Measurements from ENCODE around the gene LAMC2.

The LAMC2 gene

DNA sequence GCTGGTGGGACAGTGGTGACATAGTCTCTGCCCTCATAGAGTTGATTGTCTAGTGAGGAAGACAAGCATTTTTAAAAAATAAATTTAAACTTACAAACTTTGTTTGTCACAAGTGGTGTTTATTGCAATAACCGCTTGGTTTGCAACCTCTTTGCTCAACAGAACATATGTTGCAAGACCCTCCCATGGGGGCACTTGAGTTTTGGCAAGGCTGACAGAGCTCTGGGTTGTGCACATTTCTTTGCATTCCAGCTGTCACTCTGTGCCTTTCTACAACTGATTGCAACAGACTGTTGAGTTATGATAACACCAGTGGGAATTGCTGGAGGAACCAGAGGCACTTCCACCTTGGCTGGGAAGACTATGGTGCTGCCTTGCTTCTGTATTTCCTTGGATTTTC is 58.4 kb downstream of the LAMC2 start:
- no peak for ATAC-seq
- TF ChIP-seq BACH2 (CRISPR knock-in tag; IDR thresholded peaks at IDR 0.05; ENCODE audit: borderline replicate concordance) (no peak), GLIS3 (CRISPR knock-in tag; IDR thresholded peaks at IDR 0.05) (no peak), ZNF70 (CRISPR knock-in tag; IDR thresholded peaks at IDR 0.05) (no peak), CSDC2 (CRISPR knock-in tag; IDR thresholded peaks at IDR 0.05) (no peak), ESRRG (CRISPR knock-in tag; IDR thresholded peaks at IDR 0.05) (no peak), ZNF565 (CRISPR knock-in tag; conservative IDR thresholded peaks at IDR 0.05; ENCODE audit: low read depth) (no peak), RARB (CRISPR knock-in tag; IDR thresholded peaks at IDR 0.05) (no peak), TOX (CRISPR knock-in tag; IDR thresholded peaks at IDR 0.05; ENCODE audit: borderline replicate concordance) (no peak), ZNF8 (CRISPR knock-in tag; IDR thresholded peaks at IDR 0.05) (no peak), ZFP3 (CRISPR knock-in tag; IDR thresholded peaks at IDR 0.05) (no peak)
- TF ChIP-seq, protein P1, sequence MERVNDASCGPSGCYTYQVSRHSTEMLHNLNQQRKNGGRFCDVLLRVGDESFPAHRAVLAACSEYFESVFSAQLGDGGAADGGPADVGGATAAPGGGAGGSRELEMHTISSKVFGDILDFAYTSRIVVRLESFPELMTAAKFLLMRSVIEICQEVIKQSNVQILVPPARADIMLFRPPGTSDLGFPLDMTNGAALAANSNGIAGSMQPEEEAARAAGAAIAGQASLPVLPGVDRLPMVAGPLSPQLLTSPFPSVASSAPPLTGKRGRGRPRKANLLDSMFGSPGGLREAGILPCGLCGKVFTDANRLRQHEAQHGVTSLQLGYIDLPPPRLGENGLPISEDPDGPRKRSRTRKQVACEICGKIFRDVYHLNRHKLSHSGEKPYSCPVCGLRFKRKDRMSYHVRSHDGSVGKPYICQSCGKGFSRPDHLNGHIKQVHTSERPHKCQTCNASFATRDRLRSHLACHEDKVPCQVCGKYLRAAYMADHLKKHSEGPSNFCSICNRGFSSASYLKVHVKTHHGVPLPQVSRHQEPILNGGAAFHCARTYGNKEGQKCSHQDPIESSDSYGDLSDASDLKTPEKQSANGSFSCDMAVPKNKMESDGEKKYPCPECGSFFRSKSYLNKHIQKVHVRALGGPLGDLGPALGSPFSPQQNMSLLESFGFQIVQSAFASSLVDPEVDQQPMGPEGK (CRISPR knock-in tag; IDR thresholded peaks at IDR 0.05; ENCODE audit: borderline replicate concordance), result no peak
- TF ChIP-seq, protein P2, sequence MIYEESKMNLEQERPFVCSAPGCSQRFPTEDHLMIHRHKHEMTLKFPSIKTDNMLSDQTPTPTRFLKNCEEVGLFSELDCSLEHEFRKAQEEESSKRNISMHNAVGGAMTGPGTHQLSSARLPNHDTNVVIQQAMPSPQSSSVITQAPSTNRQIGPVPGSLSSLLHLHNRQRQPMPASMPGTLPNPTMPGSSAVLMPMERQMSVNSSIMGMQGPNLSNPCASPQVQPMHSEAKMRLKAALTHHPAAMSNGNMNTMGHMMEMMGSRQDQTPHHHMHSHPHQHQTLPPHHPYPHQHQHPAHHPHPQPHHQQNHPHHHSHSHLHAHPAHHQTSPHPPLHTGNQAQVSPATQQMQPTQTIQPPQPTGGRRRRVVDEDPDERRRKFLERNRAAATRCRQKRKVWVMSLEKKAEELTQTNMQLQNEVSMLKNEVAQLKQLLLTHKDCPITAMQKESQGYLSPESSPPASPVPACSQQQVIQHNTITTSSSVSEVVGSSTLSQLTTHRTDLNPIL (CRISPR knock-in tag; IDR thresholded peaks at IDR 0.05; ENCODE audit: low read depth), result no peak
- TF ChIP-seq, protein P3, sequence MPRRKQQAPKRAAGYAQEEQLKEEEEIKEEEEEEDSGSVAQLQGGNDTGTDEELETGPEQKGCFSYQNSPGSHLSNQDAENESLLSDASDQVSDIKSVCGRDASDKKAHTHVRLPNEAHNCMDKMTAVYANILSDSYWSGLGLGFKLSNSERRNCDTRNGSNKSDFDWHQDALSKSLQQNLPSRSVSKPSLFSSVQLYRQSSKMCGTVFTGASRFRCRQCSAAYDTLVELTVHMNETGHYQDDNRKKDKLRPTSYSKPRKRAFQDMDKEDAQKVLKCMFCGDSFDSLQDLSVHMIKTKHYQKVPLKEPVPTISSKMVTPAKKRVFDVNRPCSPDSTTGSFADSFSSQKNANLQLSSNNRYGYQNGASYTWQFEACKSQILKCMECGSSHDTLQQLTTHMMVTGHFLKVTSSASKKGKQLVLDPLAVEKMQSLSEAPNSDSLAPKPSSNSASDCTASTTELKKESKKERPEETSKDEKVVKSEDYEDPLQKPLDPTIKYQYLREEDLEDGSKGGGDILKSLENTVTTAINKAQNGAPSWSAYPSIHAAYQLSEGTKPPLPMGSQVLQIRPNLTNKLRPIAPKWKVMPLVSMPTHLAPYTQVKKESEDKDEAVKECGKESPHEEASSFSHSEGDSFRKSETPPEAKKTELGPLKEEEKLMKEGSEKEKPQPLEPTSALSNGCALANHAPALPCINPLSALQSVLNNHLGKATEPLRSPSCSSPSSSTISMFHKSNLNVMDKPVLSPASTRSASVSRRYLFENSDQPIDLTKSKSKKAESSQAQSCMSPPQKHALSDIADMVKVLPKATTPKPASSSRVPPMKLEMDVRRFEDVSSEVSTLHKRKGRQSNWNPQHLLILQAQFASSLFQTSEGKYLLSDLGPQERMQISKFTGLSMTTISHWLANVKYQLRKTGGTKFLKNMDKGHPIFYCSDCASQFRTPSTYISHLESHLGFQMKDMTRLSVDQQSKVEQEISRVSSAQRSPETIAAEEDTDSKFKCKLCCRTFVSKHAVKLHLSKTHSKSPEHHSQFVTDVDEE (CRISPR knock-in tag; IDR thresholded peaks at IDR 0.05), result no peak
- TF ChIP-seq, protein P4, sequence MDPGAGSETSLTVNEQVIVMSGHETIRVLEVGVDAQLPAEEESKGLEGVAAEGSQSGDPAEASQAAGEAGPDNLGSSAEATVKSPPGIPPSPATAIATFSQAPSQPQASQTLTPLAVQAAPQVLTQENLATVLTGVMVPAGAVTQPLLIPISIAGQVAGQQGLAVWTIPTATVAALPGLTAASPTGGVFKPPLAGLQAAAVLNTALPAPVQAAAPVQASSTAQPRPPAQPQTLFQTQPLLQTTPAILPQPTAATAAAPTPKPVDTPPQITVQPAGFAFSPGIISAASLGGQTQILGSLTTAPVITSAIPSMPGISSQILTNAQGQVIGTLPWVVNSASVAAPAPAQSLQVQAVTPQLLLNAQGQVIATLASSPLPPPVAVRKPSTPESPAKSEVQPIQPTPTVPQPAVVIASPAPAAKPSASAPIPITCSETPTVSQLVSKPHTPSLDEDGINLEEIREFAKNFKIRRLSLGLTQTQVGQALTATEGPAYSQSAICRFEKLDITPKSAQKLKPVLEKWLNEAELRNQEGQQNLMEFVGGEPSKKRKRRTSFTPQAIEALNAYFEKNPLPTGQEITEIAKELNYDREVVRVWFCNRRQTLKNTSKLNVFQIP (CRISPR knock-in tag; IDR thresholded peaks at IDR 0.05; ENCODE audit: borderline replicate concordance, low read depth), result no peak

DNA sequence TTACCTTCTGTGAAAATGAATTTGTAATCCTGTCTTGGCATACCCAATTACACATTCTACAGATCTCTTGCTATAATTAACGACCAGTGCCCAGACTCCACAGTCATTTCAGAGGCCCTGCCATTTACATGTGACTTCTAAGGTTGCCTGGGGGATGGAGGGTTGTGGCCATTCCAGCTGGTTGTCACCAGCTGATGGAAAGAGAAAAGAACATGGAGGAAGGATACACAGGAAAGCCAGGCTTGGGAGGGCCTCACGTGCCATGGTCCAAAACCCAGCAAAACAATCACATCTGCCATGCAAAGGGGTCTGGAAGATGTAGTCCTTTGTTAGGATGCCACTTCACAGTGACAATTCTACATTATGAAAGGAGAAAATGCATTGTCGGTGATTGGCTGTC is 59.3 kb downstream of the LAMC2 start:
- ATAC-seq, result no peak
- TF ChIP-seq ZC3H10 (CRISPR knock-in tag; IDR thresholded peaks at IDR 0.05) (no peak), PPARA (CRISPR knock-in tag; IDR thresholded peaks at IDR 0.05; ENCODE audit: borderline replicate concordance) (no peak), ZFP3 (CRISPR knock-in tag; IDR thresholded peaks at IDR 0.05) (no peak), ISL1 (CRISPR knock-in tag; IDR thresholded peaks at IDR 0.05) (no peak), ZNF70 (CRISPR knock-in tag; IDR thresholded peaks at IDR 0.05) (no peak), BACH2 (CRISPR knock-in tag; IDR thresholded peaks at IDR 0.05; ENCODE audit: borderline replicate concordance) (no peak), ARNTL (CRISPR knock-in tag; IDR thresholded peaks at IDR 0.05; ENCODE audit: borderline replicate concordance, low read depth) (no peak), OSR1 (CRISPR knock-in tag; IDR thresholded peaks at IDR 0.05) (no peak), ZNF8 (CRISPR knock-in tag; IDR thresholded peaks at IDR 0.05) (no peak), RARB (CRISPR knock-in tag; IDR thresholded peaks at IDR 0.05) (no peak)
- TF ChIP-seq, protein P1 (CRISPR knock-in tag; IDR thresholded peaks at IDR 0.05; ENCODE audit: borderline replicate concordance), result no peak

DNA sequence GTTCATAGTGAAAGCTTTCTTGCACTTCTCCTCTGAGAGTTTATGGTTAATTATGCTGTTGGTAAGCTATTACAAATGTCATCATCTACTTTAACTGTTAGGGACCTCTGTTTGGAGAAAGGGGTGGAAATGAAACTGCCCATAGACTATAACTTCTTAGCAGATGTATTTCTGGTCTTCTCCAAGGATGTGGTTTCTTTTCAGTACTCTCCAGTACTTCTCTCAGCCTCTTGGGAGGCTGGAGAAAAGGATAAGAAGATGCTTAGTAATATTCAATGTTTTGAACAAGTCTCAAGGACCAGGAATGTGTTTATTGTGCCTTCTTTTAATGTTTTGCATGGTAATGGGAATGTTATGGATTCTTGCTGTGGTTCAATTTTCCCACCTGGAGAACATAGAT is 60.4 kb downstream of the LAMC2 start:
- no peak for ATAC-seq
- no peak for TF ChIP-seq TOX (CRISPR knock-in tag; IDR thresholded peaks at IDR 0.05; ENCODE audit: borderline replicate concordance)
- TF ChIP-seq ZFP3 (CRISPR knock-in tag; IDR thresholded peaks at IDR 0.05), result no peak
- no peak for TF ChIP-seq ESRRG (CRISPR knock-in tag; IDR thresholded peaks at IDR 0.05)
- TF ChIP-seq, protein P2 (CRISPR knock-in tag; IDR thresholded peaks at IDR 0.05; ENCODE audit: low read depth), result no peak
- no peak for TF ChIP-seq GLIS3 (CRISPR knock-in tag; IDR thresholded peaks at IDR 0.05)
